Mammary epithelial cell (primary cell): ENCODE measurements around the gene UHMK1.

Experiments
- EZH2 ChIP-seq: IDR thresholded peaks from 2 replicates; pipeline ENCODE4 v1.6.1; 2012; ENCODE audit warnings: low read length, inconsistent platforms, borderline replicate concordance
- TF ChIP-seq, protein P1 (sequence below), 2 donors: IDR thresholded peaks in 1 of 2; conservative IDR thresholded peaks in 1 of 2; 2 replicates each; pipeline ENCODE4 v1.5.1; 2011 to 2012; ENCODE audit warnings: inconsistent platforms in 2 of 2, low read length in 2 of 2, mild to moderate bottlenecking in 2 of 2, control low read depth in 1 of 2, low read depth in 1 of 2; ENCODE audit not compliant: insufficient read depth in 1 of 2; ENCODE audit errors: extremely low read depth in 1 of 2

DNA sequence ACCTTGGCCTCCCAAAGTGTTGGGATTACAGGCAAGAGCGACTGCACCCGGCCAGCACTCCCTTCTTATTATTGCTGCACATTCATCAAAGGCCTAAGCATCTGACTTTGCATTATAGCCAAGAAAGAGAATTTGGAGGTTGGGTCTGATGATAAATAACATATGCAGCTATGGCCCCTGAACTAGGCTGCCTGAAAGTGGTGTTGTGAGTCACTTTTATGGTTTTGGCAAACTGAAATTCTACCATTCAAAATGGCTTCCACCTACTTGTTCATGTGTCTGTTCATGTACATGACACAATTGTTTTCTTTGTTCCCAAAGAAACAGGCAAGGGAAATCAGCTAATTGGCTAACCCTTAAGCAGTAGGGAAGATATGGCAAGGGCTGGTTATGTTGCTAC is 38.9 kb downstream of the UHMK1 start:
- TF ChIP-seq, protein P1, sequence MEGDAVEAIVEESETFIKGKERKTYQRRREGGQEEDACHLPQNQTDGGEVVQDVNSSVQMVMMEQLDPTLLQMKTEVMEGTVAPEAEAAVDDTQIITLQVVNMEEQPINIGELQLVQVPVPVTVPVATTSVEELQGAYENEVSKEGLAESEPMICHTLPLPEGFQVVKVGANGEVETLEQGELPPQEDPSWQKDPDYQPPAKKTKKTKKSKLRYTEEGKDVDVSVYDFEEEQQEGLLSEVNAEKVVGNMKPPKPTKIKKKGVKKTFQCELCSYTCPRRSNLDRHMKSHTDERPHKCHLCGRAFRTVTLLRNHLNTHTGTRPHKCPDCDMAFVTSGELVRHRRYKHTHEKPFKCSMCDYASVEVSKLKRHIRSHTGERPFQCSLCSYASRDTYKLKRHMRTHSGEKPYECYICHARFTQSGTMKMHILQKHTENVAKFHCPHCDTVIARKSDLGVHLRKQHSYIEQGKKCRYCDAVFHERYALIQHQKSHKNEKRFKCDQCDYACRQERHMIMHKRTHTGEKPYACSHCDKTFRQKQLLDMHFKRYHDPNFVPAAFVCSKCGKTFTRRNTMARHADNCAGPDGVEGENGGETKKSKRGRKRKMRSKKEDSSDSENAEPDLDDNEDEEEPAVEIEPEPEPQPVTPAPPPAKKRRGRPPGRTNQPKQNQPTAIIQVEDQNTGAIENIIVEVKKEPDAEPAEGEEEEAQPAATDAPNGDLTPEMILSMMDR (conservative IDR thresholded peaks at IDR 0.05 in 1 of 2, IDR thresholded peaks at IDR 0.05 in 1 of 2; ENCODE audit: extremely low read depth in 1 of 2, insufficient read depth in 1 of 2, low read depth in 1 of 2, low read length in 2 of 2): no peak
- no peak for TF ChIP-seq EZH2
